Measurements from ENCODE around the gene PKP3. TPM values are rescaled to one million over a fixed set of nuclear protein-coding genes. Genes with fewer than 3 reads are reported as not detected.

Gene PKP3
- polyA plus RNA-seq, 2 of the 4 experiments (the other 2 are of a cell fraction): 12.1 to 25.9 TPM

DNA sequence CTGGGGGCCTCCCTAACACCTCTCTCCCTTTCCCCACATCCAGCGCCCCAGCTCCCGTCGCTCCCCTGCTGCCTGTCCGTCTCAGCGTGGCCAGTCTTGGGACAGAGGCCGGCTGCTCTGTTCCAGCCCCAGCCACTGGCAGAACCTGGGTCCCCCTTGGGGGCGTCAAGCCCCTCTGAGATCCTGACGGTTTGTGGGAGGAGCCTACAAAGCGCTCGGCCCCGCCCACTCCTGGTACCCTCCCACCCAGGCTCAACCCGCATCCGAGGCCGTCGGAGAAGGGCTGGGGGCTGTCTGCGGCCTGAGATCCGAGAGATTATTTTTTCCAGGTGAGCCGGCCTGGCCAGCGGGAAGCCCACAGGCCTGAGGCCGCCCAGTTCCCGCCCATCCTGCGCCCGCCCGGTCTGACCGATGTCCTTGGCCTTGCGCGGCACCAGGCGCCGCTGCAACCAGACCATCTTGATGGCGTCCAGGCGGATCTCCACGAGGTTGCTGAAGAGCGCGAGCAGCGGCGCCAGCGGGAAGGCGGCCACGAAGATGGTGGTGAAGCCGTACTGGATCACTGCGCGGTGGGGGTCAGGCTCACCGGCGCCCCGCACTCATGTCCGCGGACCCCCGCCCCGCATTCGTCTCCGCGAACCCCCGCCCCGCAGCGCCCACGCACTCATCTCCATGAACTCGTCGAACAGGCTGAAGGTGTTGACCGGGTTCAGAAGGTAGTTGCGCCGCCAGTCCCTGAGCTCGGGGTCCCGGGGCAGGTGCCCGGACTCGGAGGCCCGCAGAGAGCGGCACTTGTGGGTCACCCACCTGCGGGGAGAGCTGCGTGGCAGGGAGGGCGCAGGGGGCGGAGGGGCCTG lies 26.3 kb downstream of the PKP3 start:
- 90% methylated on average over 53 of the region's 71 CpGs for WGBS (ENCODE audit: missing lambda C conversion rate)
- no peak for TF ChIP-seq EHMT2 (IDR thresholded peaks at IDR 0.05; ENCODE audit: low read depth)
- TF ChIP-seq EP300 (IDR thresholded peaks at IDR 0.05): no peak
- no peak for TF ChIP-seq HOXB13 (CRISPR knock-in tag; IDR thresholded peaks at IDR 0.05; ENCODE audit: low read depth)
- TF ChIP-seq, protein P1, sequence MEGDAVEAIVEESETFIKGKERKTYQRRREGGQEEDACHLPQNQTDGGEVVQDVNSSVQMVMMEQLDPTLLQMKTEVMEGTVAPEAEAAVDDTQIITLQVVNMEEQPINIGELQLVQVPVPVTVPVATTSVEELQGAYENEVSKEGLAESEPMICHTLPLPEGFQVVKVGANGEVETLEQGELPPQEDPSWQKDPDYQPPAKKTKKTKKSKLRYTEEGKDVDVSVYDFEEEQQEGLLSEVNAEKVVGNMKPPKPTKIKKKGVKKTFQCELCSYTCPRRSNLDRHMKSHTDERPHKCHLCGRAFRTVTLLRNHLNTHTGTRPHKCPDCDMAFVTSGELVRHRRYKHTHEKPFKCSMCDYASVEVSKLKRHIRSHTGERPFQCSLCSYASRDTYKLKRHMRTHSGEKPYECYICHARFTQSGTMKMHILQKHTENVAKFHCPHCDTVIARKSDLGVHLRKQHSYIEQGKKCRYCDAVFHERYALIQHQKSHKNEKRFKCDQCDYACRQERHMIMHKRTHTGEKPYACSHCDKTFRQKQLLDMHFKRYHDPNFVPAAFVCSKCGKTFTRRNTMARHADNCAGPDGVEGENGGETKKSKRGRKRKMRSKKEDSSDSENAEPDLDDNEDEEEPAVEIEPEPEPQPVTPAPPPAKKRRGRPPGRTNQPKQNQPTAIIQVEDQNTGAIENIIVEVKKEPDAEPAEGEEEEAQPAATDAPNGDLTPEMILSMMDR (IDR thresholded peaks at IDR 0.05): no peak
- TF ChIP-seq BHLHE40 (IDR thresholded peaks at IDR 0.05; ENCODE audit: low read depth, low read length): no peak
- TF ChIP-seq HOXB5 (CRISPR knock-in tag; IDR thresholded peaks at IDR 0.05): no peak
- no peak for TF ChIP-seq CBX2 (IDR thresholded peaks at IDR 0.05; ENCODE audit: borderline replicate concordance, low read depth)
- TF ChIP-seq, protein P2, sequence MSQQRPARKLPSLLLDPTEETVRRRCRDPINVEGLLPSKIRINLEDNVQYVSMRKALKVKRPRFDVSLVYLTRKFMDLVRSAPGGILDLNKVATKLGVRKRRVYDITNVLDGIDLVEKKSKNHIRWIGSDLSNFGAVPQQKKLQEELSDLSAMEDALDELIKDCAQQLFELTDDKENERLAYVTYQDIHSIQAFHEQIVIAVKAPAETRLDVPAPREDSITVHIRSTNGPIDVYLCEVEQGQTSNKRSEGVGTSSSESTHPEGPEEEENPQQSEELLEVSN (IDR thresholded peaks at IDR 0.05; ENCODE audit: borderline replicate concordance, low read depth): no peak
- TF ChIP-seq CHD2 (IDR thresholded peaks at IDR 0.05; ENCODE audit: low read length, partially characterized antibody): no peak
- no peak for TF ChIP-seq JUNB (IDR thresholded peaks at IDR 0.05)
- TF ChIP-seq NR3C1 (IDR thresholded peaks at IDR 0.05): no peak
- no peak for TF ChIP-seq FOXS1 (CRISPR knock-in tag; IDR thresholded peaks at IDR 0.05)
- no peak for TF ChIP-seq RNF2 (IDR thresholded peaks at IDR 0.05; ENCODE audit: borderline replicate concordance, low read depth)
- TF ChIP-seq, protein P3, sequence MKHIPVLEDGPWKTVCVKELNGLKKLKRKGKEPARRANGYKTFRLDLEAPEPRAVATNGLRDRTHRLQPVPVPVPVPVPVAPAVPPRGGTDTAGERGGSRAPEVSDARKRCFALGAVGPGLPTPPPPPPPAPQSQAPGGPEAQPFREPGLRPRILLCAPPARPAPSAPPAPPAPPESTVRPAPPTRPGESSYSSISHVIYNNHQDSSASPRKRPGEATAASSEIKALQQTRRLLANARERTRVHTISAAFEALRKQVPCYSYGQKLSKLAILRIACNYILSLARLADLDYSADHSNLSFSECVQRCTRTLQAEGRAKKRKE (CRISPR knock-in tag; IDR thresholded peaks at IDR 0.05; ENCODE audit: low read depth): no peak
- no peak for TF ChIP-seq KDM1A (IDR thresholded peaks at IDR 0.05; ENCODE audit: low read depth)
- TF ChIP-seq, protein P4, sequence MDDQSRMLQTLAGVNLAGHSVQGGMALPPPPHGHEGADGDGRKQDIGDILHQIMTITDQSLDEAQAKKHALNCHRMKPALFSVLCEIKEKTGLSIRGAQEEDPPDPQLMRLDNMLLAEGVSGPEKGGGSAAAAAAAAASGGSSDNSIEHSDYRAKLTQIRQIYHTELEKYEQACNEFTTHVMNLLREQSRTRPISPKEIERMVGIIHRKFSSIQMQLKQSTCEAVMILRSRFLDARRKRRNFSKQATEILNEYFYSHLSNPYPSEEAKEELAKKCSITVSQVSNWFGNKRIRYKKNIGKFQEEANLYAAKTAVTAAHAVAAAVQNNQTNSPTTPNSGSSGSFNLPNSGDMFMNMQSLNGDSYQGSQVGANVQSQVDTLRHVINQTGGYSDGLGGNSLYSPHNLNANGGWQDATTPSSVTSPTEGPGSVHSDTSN (IDR thresholded peaks at IDR 0.05): no peak
- no peak for TF ChIP-seq JUN (IDR thresholded peaks at IDR 0.05)
- Histone ChIP-seq H3K4me1 (peaks cover 4% of the 10 kb centered on the region; the same call in 1 of the 3 replicates), H3K27ac (no peak overlapping the region), H3K4me2 (no peak overlapping the region), H3K9me3 (no peaks in the 10 kb centered on the region), H3K4me3 (no peak overlapping the region)
- ChIA-PET CTCF (interaction anchor here (0.8 to 1.5 kb wide), 2 partner anchors 28 to 99 kb away, joined by 3 to 5 read pairs; no protein-coding TSS in a partner anchor), POLR2A (no interaction called here)
- no peak for DNase-seq (ENCODE audit: low read depth in 1 of 2, low spot score in 1 of 2)
- no peak for ATAC-seq
- no peak for FAIRE-seq

DNA sequence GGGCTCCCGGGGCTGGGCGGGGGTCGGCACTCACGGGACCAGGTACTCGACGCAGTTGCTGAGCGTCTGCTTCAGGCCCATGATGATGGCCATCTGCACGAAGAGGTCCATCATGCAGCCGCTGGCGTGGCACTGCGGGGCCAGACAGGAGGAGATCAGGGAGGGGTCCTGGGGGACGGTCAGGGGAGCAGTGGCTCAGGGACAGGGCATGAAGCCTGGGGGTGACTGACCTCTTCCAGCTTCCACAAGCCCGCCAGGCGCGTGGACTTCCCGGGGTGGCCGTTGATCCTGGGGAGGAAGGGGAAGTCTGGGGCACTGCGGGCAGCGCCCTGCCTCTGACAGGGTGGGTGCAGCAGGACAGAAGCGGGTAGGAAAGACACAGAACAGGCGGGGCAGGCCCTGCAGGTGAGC lies 26.9 kb downstream of the PKP3 start:
- no peak overlapping the region for H3K4me2 ChIP-seq
- DNase-seq (ENCODE audit: low read depth in 1 of 2, low spot score in 1 of 2): no peak
- TF ChIP-seq CBX8 (IDR thresholded peaks at IDR 0.05) (no peak), POLR2A (IDR thresholded peaks at IDR 0.05; ENCODE audit: low read length) (no peak), RAD21 (conservative IDR thresholded peaks at IDR 0.05 in 1 of 2, IDR thresholded peaks at IDR 0.05 in 1 of 2) (no peak), HDAC2 (IDR thresholded peaks at IDR 0.05) (no peak), NFE2L2 (conservative IDR thresholded peaks at IDR 0.05; ENCODE audit: low read length) (no peak), MAFK (IDR thresholded peaks at IDR 0.05; ENCODE audit: partially characterized antibody) (no peak), TFCP2L1 (CRISPR knock-in tag; IDR thresholded peaks at IDR 0.05) (no peak)
- TF ChIP-seq, protein P5, sequence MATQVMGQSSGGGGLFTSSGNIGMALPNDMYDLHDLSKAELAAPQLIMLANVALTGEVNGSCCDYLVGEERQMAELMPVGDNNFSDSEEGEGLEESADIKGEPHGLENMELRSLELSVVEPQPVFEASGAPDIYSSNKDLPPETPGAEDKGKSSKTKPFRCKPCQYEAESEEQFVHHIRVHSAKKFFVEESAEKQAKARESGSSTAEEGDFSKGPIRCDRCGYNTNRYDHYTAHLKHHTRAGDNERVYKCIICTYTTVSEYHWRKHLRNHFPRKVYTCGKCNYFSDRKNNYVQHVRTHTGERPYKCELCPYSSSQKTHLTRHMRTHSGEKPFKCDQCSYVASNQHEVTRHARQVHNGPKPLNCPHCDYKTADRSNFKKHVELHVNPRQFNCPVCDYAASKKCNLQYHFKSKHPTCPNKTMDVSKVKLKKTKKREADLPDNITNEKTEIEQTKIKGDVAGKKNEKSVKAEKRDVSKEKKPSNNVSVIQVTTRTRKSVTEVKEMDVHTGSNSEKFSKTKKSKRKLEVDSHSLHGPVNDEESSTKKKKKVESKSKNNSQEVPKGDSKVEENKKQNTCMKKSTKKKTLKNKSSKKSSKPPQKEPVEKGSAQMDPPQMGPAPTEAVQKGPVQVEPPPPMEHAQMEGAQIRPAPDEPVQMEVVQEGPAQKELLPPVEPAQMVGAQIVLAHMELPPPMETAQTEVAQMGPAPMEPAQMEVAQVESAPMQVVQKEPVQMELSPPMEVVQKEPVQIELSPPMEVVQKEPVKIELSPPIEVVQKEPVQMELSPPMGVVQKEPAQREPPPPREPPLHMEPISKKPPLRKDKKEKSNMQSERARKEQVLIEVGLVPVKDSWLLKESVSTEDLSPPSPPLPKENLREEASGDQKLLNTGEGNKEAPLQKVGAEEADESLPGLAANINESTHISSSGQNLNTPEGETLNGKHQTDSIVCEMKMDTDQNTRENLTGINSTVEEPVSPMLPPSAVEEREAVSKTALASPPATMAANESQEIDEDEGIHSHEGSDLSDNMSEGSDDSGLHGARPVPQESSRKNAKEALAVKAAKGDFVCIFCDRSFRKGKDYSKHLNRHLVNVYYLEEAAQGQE (IDR thresholded peaks at IDR 0.05): no peak
- no peak overlapping the region for H3K4me3 ChIP-seq
- H3K9me3 ChIP-seq: no peaks in the 10 kb centered on the region
- WGBS (ENCODE audit: missing lambda C conversion rate): 92% methylated on average over 9 of the region's 21 CpGs
- no peak for ATAC-seq
- no peak for FAIRE-seq
- CTCF ChIA-PET: interaction anchor here (0.9 to 1.5 kb wide), 2 partner anchors 19 to 28 kb away, joined by 3 to 5 read pairs; no protein-coding TSS in a partner anchor
- H3K27ac ChIP-seq: no peak overlapping the region
- peaks cover 4% of the 10 kb centered on the region; the same call in 1 of the 3 replicates for H3K4me1 ChIP-seq
- POLR2A ChIA-PET: no interaction called here
